HL-60 (cell line): ENCODE data around the gene ACAD8.

Experiments used
- DNase-seq, 2 experiments: peaks; one replicate each; pipeline ENCODE4 v3.0.0-alpha.2; 2010 to 2020; ENCODE audit warnings: low read depth in 1 of 2, low spot score in 1 of 2
- H3K27ac ChIP-seq: fragments of 250-450 bp; sonication (Bioruptor Pico); replicated peaks from 2 replicates; pipeline ENCODE4 v1.5.1; 2020; ENCODE audit warnings: mild to moderate bottlenecking, moderate library complexity
- H3K27me3 ChIP-seq: fragments of 250-450 bp; sonication (Bioruptor Pico); 2 replicates; pipeline ENCODE4 v1.5.1; 2021; ENCODE audit warnings: mild to moderate bottlenecking, moderate library complexity; ENCODE audit not compliant: insufficient read depth, poor library complexity, severe bottlenecking
- H3K4me3 ChIP-seq: replicated peaks from 2 replicates; pipeline ENCODE4 v1.5.1; 2011; ENCODE audit warnings: mild to moderate bottlenecking, control low read depth, low read length; ENCODE audit not compliant: insufficient read depth
- GABPA ChIP-seq: IDR thresholded peaks from 2 replicates; pipeline ENCODE4 v1.6.1; 2012; ENCODE audit warnings: low read depth
- POLR2AphosphoS5 ChIP-seq: IDR thresholded peaks from 2 replicates; pipeline ENCODE4 v1.6.1; 2012; ENCODE audit warnings: low read depth
- SPI1 ChIP-seq: IDR thresholded peaks from 2 replicates; pipeline ENCODE4 v1.6.1; 2012; ENCODE audit warnings: low read depth, mild to moderate bottlenecking, borderline replicate concordance
- TF ChIP-seq, protein P1 (sequence below): IDR thresholded peaks from 2 replicates; pipeline ENCODE4 v1.6.1; 2012; ENCODE audit warnings: low read depth; ENCODE audit not compliant: insufficient replicate concordance
- TF ChIP-seq, protein P2 (sequence below): IDR thresholded peaks from one replicate; pipeline ENCODE4 v1.5.1; 2011; ENCODE audit warnings: low read length, control low read depth, inconsistent platforms; ENCODE audit not compliant: insufficient read depth

ACAD8 gene

DNA sequence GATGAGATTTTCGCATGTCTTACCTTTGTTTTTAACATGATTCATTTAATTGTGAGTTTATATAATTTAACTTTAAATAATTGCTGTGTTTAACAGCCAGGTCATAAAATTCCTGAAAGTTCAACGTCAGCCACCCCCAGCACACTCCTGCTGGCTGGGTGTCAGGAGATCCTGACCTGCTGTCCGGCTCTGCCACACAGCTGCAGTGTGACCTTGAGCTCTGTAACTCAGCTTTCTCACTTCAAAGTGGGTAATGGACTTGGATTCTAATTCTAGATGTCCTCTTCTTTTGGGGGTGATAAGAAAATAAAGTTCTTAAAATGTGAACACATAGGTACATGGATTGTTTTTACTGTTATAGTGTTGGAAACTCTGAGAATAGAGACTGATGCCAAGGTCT is 18.0 kb upstream of the ACAD8 start:
- no peak for DNase-seq
- Histone ChIP-seq H3K27ac (no peak overlapping the region), H3K4me3 (no peak overlapping the region), H3K27me3 (no peaks in the 10 kb centered on the region)
- TF ChIP-seq SPI1: no peak
- TF ChIP-seq, protein P1, sequence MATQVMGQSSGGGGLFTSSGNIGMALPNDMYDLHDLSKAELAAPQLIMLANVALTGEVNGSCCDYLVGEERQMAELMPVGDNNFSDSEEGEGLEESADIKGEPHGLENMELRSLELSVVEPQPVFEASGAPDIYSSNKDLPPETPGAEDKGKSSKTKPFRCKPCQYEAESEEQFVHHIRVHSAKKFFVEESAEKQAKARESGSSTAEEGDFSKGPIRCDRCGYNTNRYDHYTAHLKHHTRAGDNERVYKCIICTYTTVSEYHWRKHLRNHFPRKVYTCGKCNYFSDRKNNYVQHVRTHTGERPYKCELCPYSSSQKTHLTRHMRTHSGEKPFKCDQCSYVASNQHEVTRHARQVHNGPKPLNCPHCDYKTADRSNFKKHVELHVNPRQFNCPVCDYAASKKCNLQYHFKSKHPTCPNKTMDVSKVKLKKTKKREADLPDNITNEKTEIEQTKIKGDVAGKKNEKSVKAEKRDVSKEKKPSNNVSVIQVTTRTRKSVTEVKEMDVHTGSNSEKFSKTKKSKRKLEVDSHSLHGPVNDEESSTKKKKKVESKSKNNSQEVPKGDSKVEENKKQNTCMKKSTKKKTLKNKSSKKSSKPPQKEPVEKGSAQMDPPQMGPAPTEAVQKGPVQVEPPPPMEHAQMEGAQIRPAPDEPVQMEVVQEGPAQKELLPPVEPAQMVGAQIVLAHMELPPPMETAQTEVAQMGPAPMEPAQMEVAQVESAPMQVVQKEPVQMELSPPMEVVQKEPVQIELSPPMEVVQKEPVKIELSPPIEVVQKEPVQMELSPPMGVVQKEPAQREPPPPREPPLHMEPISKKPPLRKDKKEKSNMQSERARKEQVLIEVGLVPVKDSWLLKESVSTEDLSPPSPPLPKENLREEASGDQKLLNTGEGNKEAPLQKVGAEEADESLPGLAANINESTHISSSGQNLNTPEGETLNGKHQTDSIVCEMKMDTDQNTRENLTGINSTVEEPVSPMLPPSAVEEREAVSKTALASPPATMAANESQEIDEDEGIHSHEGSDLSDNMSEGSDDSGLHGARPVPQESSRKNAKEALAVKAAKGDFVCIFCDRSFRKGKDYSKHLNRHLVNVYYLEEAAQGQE: no peak
- TF ChIP-seq GABPA: no peak
- TF ChIP-seq, protein P2, sequence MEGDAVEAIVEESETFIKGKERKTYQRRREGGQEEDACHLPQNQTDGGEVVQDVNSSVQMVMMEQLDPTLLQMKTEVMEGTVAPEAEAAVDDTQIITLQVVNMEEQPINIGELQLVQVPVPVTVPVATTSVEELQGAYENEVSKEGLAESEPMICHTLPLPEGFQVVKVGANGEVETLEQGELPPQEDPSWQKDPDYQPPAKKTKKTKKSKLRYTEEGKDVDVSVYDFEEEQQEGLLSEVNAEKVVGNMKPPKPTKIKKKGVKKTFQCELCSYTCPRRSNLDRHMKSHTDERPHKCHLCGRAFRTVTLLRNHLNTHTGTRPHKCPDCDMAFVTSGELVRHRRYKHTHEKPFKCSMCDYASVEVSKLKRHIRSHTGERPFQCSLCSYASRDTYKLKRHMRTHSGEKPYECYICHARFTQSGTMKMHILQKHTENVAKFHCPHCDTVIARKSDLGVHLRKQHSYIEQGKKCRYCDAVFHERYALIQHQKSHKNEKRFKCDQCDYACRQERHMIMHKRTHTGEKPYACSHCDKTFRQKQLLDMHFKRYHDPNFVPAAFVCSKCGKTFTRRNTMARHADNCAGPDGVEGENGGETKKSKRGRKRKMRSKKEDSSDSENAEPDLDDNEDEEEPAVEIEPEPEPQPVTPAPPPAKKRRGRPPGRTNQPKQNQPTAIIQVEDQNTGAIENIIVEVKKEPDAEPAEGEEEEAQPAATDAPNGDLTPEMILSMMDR: no peak
- no peak for TF ChIP-seq POLR2AphosphoS5

DNA sequence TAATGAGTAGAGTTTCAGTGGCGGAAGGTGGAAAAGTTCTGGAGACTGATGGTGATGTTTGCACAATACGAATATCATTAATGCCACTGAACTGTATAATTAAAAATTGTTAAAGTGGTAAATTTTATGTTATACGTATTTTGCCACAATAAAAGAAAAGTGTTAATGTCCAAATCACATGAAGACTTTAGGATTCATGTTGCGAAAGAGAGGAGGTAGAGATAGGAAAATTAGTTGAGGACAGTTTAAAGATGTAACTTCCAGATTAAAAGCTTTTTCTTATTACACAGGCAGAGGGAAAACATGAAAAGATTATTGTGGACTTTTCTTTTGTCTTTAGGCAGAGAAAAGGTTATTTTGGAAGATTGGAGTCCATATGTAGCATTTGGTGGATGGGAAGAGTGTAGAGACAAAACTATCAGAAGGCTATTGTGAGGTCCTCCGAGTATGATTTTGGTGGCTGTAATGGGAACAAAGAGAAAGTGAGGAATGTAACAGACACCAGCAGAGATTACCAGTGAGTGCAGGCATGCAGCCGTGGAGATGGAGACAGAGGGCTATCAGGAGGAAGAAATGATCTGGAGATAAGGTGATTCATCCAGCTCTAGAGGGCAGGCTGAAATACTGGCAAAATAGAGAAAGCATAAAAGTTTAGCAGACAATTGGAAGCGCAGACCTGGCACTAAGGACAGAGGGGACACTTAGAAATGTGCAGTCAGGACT is 16.4 kb upstream of the ACAD8 start:
- TF ChIP-seq SPI1: no peak
- no peak for TF ChIP-seq POLR2AphosphoS5
- TF ChIP-seq, protein P1: no peak
- TF ChIP-seq, protein P2: no peak
- no peak for TF ChIP-seq GABPA
- DNase-seq: no peak
- Histone ChIP-seq H3K27ac (no peak overlapping the region), H3K4me3 (no peak overlapping the region), H3K27me3 (no peaks in the 10 kb centered on the region)

DNA sequence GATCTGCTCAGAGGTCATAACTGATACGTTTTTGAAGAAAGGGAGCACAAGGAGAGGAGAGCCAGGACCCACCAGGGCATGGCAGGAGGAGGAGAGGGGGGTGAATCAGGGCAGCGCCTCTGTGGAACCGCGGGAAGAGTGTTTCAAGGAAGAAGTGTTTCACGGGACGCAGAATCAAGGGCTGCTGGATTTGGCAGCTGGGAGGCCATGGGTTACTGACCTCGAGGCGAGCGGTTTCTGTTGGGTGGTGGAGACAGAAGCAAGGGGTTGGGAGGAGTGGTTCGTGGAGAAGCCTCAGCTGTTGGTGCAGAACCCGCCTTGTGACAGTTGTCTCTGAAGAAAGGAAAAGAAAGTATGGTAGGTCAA is 15.8 kb upstream of the ACAD8 start:
- Histone ChIP-seq H3K4me3 (no peak overlapping the region), H3K27ac (no peak overlapping the region), H3K27me3 (no peaks in the 10 kb centered on the region)
- TF ChIP-seq SPI1 (no peak), POLR2AphosphoS5 (no peak), GABPA (no peak)
- TF ChIP-seq, protein P1: no peak
- TF ChIP-seq, protein P2: no peak
- no peak for DNase-seq
